GM12865 (cell line): Measurements from ENCODE around the gene NFATC2.

ENCODE experiments used
- DNase-seq: peaks from one replicate; pipeline ENCODE4 v3.0.0; 2010; ENCODE audit warnings: low read depth
- H3K4me3 ChIP-seq: 2 replicates; pipeline ENCODE4 v1.5.1; 2011; ENCODE audit warnings: mild to moderate bottlenecking, low read depth, low read length, control low read depth
- TF ChIP-seq, protein P1 (sequence below): IDR thresholded peaks from 2 replicates; pipeline ENCODE4 v1.5.1; 2011; ENCODE audit warnings: low read length, control low read depth, low read depth, inconsistent platforms; ENCODE audit not compliant: insufficient read depth; ENCODE audit errors: missing control alignments

NFATC2 gene

DNA sequence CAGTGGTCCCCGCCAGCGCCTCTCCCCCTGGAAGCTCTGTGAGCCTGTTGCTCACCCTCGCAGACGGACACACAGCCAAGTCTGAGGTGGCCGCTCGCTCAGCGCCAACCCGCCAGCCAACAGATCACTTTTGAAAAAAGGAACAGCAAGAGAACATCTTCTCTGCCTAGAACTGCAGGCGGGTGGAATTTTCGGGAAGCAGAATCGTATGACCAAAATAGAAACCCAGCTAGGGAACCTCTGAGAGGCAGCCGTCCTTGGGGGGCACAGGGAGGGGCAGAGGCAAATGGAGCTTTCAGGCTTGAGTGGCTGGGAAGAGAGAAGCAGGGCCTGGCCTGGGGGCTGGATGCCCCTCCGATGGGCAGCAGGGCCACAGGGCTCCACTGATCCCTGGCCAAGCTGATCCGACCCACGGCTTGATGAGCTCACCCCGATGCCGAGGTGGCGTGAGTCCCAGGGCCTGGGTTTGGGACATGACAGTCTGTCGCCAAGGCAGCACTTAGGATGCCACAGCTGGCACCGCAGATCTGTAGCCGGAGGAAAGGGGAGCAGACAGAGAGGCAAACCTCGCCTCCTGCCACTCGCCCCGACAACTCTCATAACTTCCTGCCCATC, 9.8 kb downstream of the NFATC2 start:
- no peak for DNase-seq
- no peak overlapping the region for H3K4me3 ChIP-seq
- TF ChIP-seq, protein P1, sequence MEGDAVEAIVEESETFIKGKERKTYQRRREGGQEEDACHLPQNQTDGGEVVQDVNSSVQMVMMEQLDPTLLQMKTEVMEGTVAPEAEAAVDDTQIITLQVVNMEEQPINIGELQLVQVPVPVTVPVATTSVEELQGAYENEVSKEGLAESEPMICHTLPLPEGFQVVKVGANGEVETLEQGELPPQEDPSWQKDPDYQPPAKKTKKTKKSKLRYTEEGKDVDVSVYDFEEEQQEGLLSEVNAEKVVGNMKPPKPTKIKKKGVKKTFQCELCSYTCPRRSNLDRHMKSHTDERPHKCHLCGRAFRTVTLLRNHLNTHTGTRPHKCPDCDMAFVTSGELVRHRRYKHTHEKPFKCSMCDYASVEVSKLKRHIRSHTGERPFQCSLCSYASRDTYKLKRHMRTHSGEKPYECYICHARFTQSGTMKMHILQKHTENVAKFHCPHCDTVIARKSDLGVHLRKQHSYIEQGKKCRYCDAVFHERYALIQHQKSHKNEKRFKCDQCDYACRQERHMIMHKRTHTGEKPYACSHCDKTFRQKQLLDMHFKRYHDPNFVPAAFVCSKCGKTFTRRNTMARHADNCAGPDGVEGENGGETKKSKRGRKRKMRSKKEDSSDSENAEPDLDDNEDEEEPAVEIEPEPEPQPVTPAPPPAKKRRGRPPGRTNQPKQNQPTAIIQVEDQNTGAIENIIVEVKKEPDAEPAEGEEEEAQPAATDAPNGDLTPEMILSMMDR = no peak

DNA sequence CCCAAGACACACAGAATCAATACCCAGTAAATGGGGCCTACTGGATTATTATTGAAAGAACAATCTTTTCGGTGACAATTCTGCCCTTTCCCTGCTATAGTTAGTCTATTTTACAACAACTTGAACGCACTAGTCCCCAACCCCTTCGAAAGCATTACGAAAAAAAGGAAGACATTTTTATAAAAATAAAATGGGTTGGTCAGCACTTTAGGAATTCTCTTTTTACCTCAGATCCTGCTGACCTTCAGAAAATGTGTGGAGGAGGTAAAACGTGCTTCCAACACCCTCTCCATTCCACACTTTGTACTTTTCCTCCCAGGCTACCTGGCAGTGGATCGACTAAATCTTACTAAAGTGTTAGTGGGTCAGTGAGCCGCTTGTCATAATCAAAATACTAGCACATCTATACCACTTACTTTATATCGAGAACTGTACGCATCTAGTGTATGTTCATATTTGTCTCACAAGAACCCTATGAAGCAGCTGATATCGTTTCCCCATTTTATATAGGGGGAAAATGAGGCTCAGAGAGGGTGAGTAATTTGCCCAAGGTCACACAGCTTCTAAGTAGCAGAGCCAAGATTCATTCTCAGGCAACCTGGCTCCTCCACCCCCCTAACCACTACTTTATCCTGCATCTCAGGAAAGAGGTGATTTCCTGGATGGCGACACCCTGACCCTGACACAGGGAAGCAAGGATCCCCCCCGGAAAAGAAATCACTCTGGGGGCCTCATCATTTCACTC, 10.6 kb downstream of the NFATC2 start:
- TF ChIP-seq, protein P1 = no peak
- no peak overlapping the region for H3K4me3 ChIP-seq
- DNase-seq = no peak

DNA sequence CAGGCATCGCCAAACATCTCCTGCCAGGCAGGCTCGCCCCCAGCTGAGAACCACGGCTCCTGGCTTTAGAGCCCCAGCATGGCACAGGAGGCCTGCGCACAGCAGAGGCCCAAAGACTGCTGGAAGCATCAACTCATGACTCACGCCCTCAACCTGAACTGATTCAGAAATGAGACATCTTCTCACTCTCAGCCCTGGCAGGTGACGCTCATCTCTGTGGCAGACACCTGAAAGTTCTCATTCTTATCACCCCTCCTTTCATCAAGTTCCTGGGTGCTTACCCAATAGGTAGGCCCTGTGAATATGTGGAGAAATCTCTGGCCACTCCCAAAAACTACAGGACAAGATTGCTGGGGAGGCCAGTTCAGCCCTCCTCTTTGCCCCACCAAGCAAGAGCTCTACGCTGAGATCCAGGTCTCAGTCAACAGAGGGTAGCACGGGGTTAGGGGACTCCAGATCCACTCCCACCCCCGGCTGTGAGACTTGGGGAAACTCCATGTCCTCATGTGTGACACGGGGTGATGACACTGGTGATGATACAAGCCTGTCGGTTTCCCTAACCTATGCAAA, 11.3 kb downstream of the NFATC2 start:
- DNase-seq = peak; percentile 84
- H3K4me3 ChIP-seq = no peak overlapping the region
- TF ChIP-seq, protein P1 = no peak

DNA sequence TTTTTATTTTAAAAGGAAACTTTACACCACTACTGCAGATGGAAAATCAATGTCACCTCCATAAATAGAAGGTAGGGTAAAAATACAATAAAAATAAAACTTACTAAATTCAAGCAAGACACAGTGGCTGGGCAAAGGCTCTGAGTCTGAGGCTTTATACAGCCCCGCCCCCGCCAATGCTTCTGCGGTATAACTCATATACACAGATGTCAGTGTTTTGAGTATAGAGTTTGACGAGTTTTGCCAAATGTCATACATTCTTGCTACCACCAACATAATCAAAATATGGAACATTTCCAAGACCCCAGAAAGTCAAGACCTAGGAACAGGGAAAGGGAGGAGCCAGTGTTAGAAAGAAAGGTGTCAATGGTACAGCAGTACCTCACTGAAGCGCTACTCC, 12.8 kb downstream of the NFATC2 start:
- peak; percentile 47 for DNase-seq
- TF ChIP-seq, protein P1 = no peak
- H3K4me3 ChIP-seq = peak overlapping the region; percentile 32

DNA sequence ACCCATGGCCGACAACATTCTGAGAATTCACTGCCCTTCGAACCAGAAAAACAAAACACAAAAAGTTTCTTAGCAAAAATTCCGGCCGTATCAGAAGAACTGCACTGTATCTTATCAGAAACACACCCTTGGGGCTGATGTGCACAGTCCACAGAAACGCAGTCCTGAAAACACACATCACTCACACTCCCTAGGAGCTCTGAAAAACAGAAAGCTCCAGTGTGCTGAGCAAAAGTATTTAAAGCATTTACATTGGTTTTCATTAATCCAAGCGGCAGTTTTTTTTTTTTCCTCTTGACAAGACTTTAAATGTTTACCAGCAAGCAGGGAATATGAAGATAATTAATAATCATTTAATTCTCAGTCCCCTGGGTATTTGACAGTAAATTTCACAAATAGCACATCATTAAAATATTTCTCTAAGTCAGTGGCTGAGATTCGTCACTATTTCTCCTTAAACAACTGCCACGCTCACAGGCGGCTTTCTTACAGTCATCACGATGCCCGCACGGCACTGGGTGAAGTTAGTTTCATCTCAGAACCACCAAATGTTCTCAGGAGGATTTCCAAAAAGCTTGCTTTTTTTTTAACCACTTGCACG, 13.3 kb downstream of the NFATC2 start:
- peak overlapping the region; percentile 36 for H3K4me3 ChIP-seq
- TF ChIP-seq, protein P1 = no peak
- peak; percentile 68 for DNase-seq

DNA sequence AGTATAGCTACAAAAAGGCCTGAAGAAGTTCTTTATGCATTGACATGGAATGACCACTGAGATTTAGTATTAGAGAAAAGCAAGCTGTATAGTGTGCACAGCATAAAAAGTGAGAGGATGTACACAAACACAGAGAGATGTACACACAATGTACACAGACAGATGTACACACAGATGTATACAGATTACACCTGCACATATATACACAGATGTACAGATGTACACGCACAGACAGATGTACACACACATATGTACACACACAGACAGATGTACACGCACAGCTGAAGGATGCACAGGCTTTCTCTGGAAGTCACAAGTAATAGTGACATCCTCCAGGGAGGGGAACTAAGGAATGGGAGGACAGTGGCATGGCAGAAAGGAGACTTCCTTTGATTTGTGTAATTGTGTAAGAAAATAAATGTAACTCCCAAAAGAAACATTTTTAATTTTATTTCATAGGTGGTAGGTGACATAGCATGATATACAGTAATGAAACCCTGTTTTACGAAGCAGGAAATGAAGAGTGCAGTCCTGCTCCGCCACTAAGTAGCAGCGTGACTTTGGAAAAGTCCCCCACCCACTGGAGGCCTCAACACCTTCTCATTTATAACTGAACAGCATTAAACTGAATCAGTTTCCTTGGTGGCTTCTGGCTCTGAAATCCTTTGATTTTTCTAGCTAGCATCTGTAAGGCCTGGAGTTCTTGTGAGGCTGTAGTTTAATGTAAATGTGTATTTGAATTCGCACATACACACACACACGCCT, 14.1 kb downstream of the NFATC2 start:
- TF ChIP-seq, protein P1 = no peak
- H3K4me3 ChIP-seq = peak overlapping the region; percentile 36
- peak; percentile 58 for DNase-seq
